ENCODE results near the gene TIAM2. TPM values are rescaled to one million over a fixed set of nuclear protein-coding genes. Genes with fewer than 3 reads are reported as not detected.

Gene TIAM2
- total and polyA plus RNA-seq, 10 of the 15 experiments (the other 5 are each of a cell fraction or from before 2014, with no cell fraction given), result 1.1 to 10.5 (median 2.3) TPM

GRCh38 chr6:155077784-155078183 lies 82.7 kb downstream of the TIAM2 start:
- in situ Hi-C loops (cut with MboI) (no loop called here), intact Hi-C loops (cut with micrococcal nuclease; ENCODE audit: unreplicated experiment) (no loop called here)
- Histone ChIP-seq H3K4me3 (no peak overlapping the region), H3K4me2 (ENCODE audit: control insufficient read depth, insufficient read depth) (no peak overlapping the region), H3K79me2 (ENCODE audit: control insufficient read depth, insufficient read depth, low read length) (no peaks in the 10 kb centered on the region), H4K20me1 (ENCODE audit: control insufficient read depth, insufficient read depth) (no peaks in the 10 kb centered on the region), H3K27ac (ENCODE audit: control insufficient read depth, insufficient read depth) (no peak overlapping the region), H3K9me3 (replicated peaks; ENCODE audit: control insufficient read depth, insufficient read depth, low read length) (no peaks in the 10 kb centered on the region), H3K9ac (ENCODE audit: control insufficient read depth, insufficient read depth, low read length) (no peak overlapping the region), H3K4me1 (ENCODE audit: control insufficient read depth, insufficient read depth, low read length) (no peaks in the 10 kb centered on the region; the same call in 1 of the 2 replicates), H3K36me3 (ENCODE audit: control insufficient read depth in 2 of 2, insufficient read depth in 2 of 2, low read length in 1 of 2) (no peaks in the 10 kb centered on the region), H2AFZ (ENCODE audit: control insufficient read depth, low read depth, low read length) (no peak overlapping the region), H3K27me3 (replicated peaks in 1 of 2; ENCODE audit: control insufficient read depth in 2 of 2, insufficient read depth in 2 of 2, low read length in 1 of 2) (no peaks in the 10 kb centered on the region)
- no TSS peak for BruUV-seq (replicated peaks)
- ChIA-PET SMC1A (ENCODE audit: uncharacterized antibody, unreplicated experiment) (interaction anchor here (1.2 to 1.6 kb wide), 2 partner anchors 13 to 96 kb away, joined by 4 to 5 read pairs; no protein-coding TSS in a partner anchor), CTCF (no interaction called here), POLR2A (no interaction called here), RAD21 (ENCODE audit: unreplicated experiment) (no interaction called here)
- WGBS (ENCODE audit: insufficient coverage, insufficient replicate concordance, low lambda C conversion rate, missing lambda C conversion rate), result 62% methylated on average over 2 of the region's 2 CpGs
- peak; percentile 25 for ATAC-seq
- 0 out of 2 replicates have a peak, but pooled peaks have one; percentile 44 for TF ChIP-seq NR2F1 (conservative IDR thresholded peaks at IDR 0.05)
- peak; percentile 24 for TF ChIP-seq BCL3 (IDR thresholded peaks at IDR 0.05; ENCODE audit: borderline replicate concordance, insufficient read depth, low read depth, low read length, poor library complexity, severe bottlenecking)
- TF ChIP-seq FOXK2 (IDR thresholded peaks at IDR 0.05), result no peak
- no peak for TF ChIP-seq ZBTB33 (IDR thresholded peaks at IDR 0.05)
- TF ChIP-seq MTA2 (IDR thresholded peaks at IDR 0.05; ENCODE audit: low read depth), result peak; percentile 33; the same call in 1 of the 2 replicates
- peak; percentile 41; the same call in 1 of the 2 replicates for TF ChIP-seq PKNOX1 (IDR thresholded peaks at IDR 0.05)
- no peak for TF ChIP-seq NRF1 (conservative IDR thresholded peaks at IDR 0.05; ENCODE audit: low read depth, low read length)
- no peak for FAIRE-seq
- DNase-seq (ENCODE audit: low read depth, low spot score), result no peak

Measured in GM12878 (cell line).